GM18867 (cell line): Measurements from ENCODE around the gene NAV2.

Source experiments
- ATAC-seq: cut with Tn5 transposase; IDR thresholded peaks from one replicate; pipeline ENCODE4 v1.9.1; 2021; ENCODE audit warnings: mild to moderate bottlenecking, moderate library complexity; ENCODE audit not compliant: unreplicated experiment

The NAV2 gene

GRCh38 chr11:20161230-20161918 is 448.7 kb downstream of the NAV2 start:
- no peak for ATAC-seq

- ATAC-seq: no peak
These were observed 449.5 kb downstream of the NAV2 start for GRCh38 chr11:20161923-20162744.

GRCh38 chr11:20162824-20163782 is 450.5 kb downstream of the NAV2 start:
- ATAC-seq: no peak

- no peak for ATAC-seq
These were observed 451.3 kb downstream of the NAV2 start for GRCh38 chr11:20163783-20164481.
